ENCODE data around the gene RNF123. TPM values are rescaled to one million over a fixed set of nuclear protein-coding genes. Genes with fewer than 3 reads are reported as not detected.
"Not testable (repeated sequence)": the region's sequence is repeated elsewhere in the genome, so short reads cannot be mapped to it uniquely, and the experiment has no call there.

The RNF123 gene
- total and polyA plus RNA-seq, 4 donors = 22.2 to 45.0 (median 23.1) TPM

DNA sequence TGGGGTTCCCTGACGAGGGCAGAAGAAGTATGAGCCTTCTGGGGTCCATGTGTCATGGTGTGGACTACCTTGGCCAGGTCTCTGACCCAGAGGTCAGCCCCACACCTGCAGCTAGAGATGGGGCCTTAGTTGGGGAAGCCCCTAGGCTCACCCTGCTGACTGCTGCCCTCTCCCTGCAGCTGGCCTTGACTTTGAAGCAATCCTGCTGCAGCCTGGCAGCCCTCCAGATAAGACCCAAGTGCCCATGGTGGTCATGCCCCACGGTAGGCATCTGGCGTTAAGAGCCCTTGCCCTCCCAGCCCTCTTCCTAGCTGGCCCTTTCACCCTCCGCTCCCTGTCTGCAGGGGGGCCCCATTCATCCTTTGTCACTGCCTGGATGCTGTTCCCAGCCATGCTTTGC is 7.8 kb upstream of the RNF123 start:
- Histone ChIP-seq H3K4me1 (ENCODE audit: control insufficient read depth in 5 of 5, insufficient read depth in 5 of 5, low read length in 5 of 5) (peaks cover 0 to 1% (median 0%) of the 10 kb centered on the region in 5 donors), H3K27me3 (ENCODE audit: control insufficient read depth in 3 of 3, insufficient read depth in 3 of 3, low read length in 2 of 3) (no peaks in the 10 kb centered on the region), H3K36me3 (ENCODE audit: control insufficient read depth in 4 of 4, insufficient read depth in 4 of 4, low read length in 4 of 4) (peaks cover 13 to 64% (median 32%) of the 10 kb centered on the region in 4 donors), H3K9ac (ENCODE audit: insufficient read depth in 1 of 2, low read length in 2 of 2) (no peak overlapping the region), H3K27ac (ENCODE audit: low read depth in 1 of 2, low read length in 1 of 2) (no peak overlapping the region), H3K4me3 (no peak overlapping the region), H3K9me3 (ENCODE audit: control insufficient read depth in 4 of 4, insufficient read depth in 3 of 4, low read length in 3 of 4) (peaks cover 0 to 3% (median 0%) of the 10 kb centered on the region in 4 donors)
- DNase-seq = no peak
- TF ChIP-seq, protein P1, sequence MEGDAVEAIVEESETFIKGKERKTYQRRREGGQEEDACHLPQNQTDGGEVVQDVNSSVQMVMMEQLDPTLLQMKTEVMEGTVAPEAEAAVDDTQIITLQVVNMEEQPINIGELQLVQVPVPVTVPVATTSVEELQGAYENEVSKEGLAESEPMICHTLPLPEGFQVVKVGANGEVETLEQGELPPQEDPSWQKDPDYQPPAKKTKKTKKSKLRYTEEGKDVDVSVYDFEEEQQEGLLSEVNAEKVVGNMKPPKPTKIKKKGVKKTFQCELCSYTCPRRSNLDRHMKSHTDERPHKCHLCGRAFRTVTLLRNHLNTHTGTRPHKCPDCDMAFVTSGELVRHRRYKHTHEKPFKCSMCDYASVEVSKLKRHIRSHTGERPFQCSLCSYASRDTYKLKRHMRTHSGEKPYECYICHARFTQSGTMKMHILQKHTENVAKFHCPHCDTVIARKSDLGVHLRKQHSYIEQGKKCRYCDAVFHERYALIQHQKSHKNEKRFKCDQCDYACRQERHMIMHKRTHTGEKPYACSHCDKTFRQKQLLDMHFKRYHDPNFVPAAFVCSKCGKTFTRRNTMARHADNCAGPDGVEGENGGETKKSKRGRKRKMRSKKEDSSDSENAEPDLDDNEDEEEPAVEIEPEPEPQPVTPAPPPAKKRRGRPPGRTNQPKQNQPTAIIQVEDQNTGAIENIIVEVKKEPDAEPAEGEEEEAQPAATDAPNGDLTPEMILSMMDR (IDR thresholded peaks at IDR 0.05; ENCODE audit: control extremely low read depth, extremely low read depth) = no peak
- WGBS, 2 donors = 88% methylated on average over 4 of the region's 4 CpGs
- ATAC-seq (ENCODE audit: insufficient read depth, low FRiP score) = no peak

DNA sequence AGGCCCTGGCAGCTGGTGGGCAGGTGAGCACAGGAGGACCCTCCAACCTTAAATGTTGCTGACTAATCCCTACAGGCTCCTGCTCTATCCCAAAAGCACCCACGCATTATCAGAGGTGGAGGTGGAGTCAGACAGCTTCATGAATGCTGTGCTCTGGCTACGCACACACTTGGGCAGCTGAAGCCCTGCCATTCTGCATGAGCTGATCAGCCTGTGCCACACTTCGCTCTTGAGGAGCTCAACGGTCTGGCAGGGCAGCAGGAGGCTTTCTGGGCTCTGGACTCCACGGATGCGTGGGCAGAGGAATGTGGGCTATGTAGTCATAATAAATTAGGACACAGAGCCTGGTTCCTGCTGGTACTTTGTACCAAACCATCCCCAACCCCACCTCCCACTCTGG is 6.2 kb upstream of the RNF123 start:
- WGBS, 2 donors = 90 to 96% methylated on average over 6 of the region's 6 CpGs
- peaks cover 0 to 1% (median 0%) of the 10 kb centered on the region in 5 donors for H3K4me1 ChIP-seq (ENCODE audit: control insufficient read depth in 5 of 5, insufficient read depth in 5 of 5, low read length in 5 of 5)
- H3K4me3 ChIP-seq = no peak overlapping the region
- DNase-seq = no peak
- H3K36me3 ChIP-seq (ENCODE audit: control insufficient read depth in 4 of 4, insufficient read depth in 4 of 4, low read length in 4 of 4) = peaks cover 13 to 51% (median 25%) of the 10 kb centered on the region in 4 donors
- TF ChIP-seq, protein P1 (IDR thresholded peaks at IDR 0.05; ENCODE audit: control extremely low read depth, extremely low read depth) = no peak
- H3K9ac ChIP-seq (ENCODE audit: insufficient read depth in 1 of 2, low read length in 2 of 2) = no peak overlapping the region
- peaks cover 0 to 3% (median 0%) of the 10 kb centered on the region in 3 donors for H3K27me3 ChIP-seq (ENCODE audit: control insufficient read depth in 3 of 3, insufficient read depth in 3 of 3, low read length in 2 of 3)
- no peak overlapping the region for H3K27ac ChIP-seq (ENCODE audit: low read depth in 1 of 2, low read length in 1 of 2)
- no peak for ATAC-seq (ENCODE audit: insufficient read depth, low FRiP score)
- H3K9me3 ChIP-seq (ENCODE audit: control insufficient read depth in 4 of 4, insufficient read depth in 3 of 4, low read length in 3 of 4) = peaks cover 0 to 3% (median 0%) of the 10 kb centered on the region in 4 donors

DNA sequence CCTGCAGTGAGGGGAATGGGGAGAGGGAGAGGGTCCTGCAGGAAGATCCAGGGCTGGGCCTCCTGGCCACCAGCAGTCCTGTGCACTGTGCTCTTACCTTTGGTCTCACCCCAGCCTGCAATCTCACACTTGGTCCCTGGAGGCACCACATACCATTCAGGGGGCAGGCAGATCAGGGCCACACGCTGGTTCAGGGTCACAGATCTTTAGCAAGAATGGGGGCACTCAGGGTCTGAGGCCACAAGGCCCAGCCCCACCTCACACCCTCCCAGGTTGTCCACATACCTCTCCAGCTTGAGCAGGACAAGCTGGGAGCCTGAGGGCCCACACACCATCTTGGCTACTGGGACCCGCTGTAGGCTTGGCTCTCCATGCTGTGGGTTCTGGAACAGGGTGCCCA is 4.9 kb upstream of the RNF123 start:
- not testable (repeated sequence) for H3K4me3 ChIP-seq; H3K27me3 ChIP-seq (ENCODE audit: control insufficient read depth in 3 of 3, insufficient read depth in 3 of 3, low read length in 2 of 3); H3K9ac ChIP-seq (ENCODE audit: insufficient read depth in 1 of 2, low read length in 2 of 2); DNase-seq; ATAC-seq (ENCODE audit: insufficient read depth, low FRiP score); H3K27ac ChIP-seq (ENCODE audit: low read depth in 1 of 2, low read length in 1 of 2); H3K4me1 ChIP-seq (ENCODE audit: control insufficient read depth in 5 of 5, insufficient read depth in 5 of 5, low read length in 5 of 5); H3K9me3 ChIP-seq (ENCODE audit: control insufficient read depth in 4 of 4, insufficient read depth in 3 of 4, low read length in 3 of 4)
- H3K36me3 ChIP-seq (ENCODE audit: control insufficient read depth in 4 of 4, insufficient read depth in 4 of 4, low read length in 4 of 4) = peaks cover 8 to 38% (median 19%) of the 10 kb centered on the region in 4 donors
- 91 to 95% methylated on average over 2 of the region's 2 CpGs for WGBS, 2 donors

DNA sequence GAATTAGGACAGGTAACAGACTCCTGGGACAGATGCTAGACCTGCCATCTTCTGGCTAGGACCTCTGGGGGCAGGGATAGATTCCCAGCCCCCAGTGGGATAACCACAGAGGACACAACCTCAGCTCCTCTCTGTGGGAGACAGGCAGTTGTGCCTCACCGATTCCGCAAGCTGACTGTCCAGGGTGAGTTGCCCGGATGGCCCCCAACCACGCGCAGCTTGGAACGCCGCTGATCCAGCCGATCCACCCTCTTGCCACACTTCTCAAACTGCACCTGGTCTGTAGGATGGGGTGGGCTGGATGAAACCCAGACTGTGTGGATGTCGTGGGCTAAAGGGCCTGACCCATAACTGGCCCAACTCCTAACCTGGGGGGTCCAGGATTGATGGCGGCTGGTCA is 4.3 kb upstream of the RNF123 start:
- WGBS, 2 donors = 92 to 96% methylated on average over 10 of the region's 10 CpGs
- H3K4me3 ChIP-seq; H3K27ac ChIP-seq (ENCODE audit: low read depth in 1 of 2, low read length in 1 of 2); ATAC-seq (ENCODE audit: insufficient read depth, low FRiP score); DNase-seq; H3K4me1 ChIP-seq (ENCODE audit: control insufficient read depth in 5 of 5, insufficient read depth in 5 of 5, low read length in 5 of 5); H3K27me3 ChIP-seq (ENCODE audit: control insufficient read depth in 3 of 3, insufficient read depth in 3 of 3, low read length in 2 of 3); H3K9ac ChIP-seq (ENCODE audit: insufficient read depth in 1 of 2, low read length in 2 of 2); H3K9me3 ChIP-seq (ENCODE audit: control insufficient read depth in 4 of 4, insufficient read depth in 3 of 4, low read length in 3 of 4): not testable (repeated sequence)
- H3K36me3 ChIP-seq (ENCODE audit: control insufficient read depth in 4 of 4, insufficient read depth in 4 of 4, low read length in 4 of 4) = peaks cover 5 to 32% (median 15%) of the 10 kb centered on the region in 4 donors

DNA sequence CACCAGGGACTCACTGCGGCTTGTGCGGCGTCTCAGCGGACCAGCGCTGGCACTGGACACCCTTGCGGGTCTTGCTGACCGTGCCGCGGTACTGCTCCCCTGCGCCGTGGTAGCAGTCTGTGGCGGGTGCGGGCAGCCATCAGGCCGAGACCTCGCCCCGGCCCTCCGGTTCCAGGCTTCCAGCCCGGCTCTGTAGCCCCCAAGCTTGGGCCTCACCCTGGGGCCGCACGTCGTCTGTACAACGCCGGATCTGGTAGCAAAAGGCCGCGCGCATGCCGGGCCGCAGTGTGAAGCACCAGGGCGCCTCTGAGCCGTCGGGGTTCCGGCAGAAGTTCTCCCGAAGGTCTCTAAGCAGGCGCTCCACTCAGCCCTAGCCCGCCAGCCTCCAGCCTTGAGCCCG is 3.5 kb upstream of the RNF123 start:
- not testable (repeated sequence) for H3K4me3 ChIP-seq; H3K9ac ChIP-seq (ENCODE audit: insufficient read depth in 1 of 2, low read length in 2 of 2); H3K27me3 ChIP-seq (ENCODE audit: control insufficient read depth in 3 of 3, insufficient read depth in 3 of 3, low read length in 2 of 3); H3K27ac ChIP-seq (ENCODE audit: low read depth in 1 of 2, low read length in 1 of 2); DNase-seq; H3K9me3 ChIP-seq (ENCODE audit: control insufficient read depth in 4 of 4, insufficient read depth in 3 of 4, low read length in 3 of 4); ATAC-seq (ENCODE audit: insufficient read depth, low FRiP score)
- Histone ChIP-seq H3K4me1 (ENCODE audit: control insufficient read depth in 5 of 5, insufficient read depth in 5 of 5, low read length in 5 of 5) (peaks cover 0 to 16% (median 6%) of the 10 kb centered on the region in 5 donors), H3K36me3 (ENCODE audit: control insufficient read depth in 4 of 4, insufficient read depth in 4 of 4, low read length in 4 of 4) (peaks cover 0 to 24% (median 14%) of the 10 kb centered on the region in 4 donors)
- WGBS, 2 donors = 15 to 20% methylated on average over 30 to 34 of the region's 36 CpGs

DNA sequence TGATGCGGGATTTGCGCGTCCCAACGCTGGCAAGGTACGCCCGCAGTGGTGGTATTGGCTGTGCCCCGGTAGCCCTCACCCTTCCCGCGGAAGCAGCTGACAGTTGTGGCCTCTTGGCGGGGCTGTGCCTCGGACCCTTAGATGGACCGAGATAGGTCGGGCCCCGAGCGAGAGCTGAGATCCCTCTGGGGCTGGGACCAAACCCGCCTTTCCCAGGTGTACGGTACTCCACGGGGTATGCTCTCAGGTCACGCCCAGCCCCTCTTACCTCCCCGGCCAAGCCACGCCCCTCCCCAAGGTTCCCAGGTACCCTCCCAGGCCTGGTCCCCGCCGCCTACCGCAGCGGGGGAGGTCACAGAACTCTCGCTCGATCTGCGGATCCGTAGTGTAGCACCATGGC is 3.0 kb upstream of the RNF123 start:
- DNase-seq (peak; percentile 33 to 66 (median 63)), ATAC-seq (ENCODE audit: insufficient read depth, low FRiP score) (peak; percentile 59)
- H3K4me3 ChIP-seq; H3K27ac ChIP-seq (ENCODE audit: low read depth in 1 of 2, low read length in 1 of 2); H3K9me3 ChIP-seq (ENCODE audit: control insufficient read depth in 4 of 4, insufficient read depth in 3 of 4, low read length in 3 of 4); H3K9ac ChIP-seq (ENCODE audit: insufficient read depth in 1 of 2, low read length in 2 of 2); H3K27me3 ChIP-seq (ENCODE audit: control insufficient read depth in 3 of 3, insufficient read depth in 3 of 3, low read length in 2 of 3): not testable (repeated sequence)
- Histone ChIP-seq H3K4me1 (ENCODE audit: control insufficient read depth in 5 of 5, insufficient read depth in 5 of 5, low read length in 5 of 5) (peaks cover 0 to 18% (median 6%) of the 10 kb centered on the region in 5 donors), H3K36me3 (ENCODE audit: control insufficient read depth in 4 of 4, insufficient read depth in 4 of 4, low read length in 4 of 4) (peaks cover 0 to 21% (median 11%) of the 10 kb centered on the region in 4 donors)
- WGBS, 2 donors = 1 to 3% methylated on average over 23 to 24 of the region's 29 CpGs

DNA sequence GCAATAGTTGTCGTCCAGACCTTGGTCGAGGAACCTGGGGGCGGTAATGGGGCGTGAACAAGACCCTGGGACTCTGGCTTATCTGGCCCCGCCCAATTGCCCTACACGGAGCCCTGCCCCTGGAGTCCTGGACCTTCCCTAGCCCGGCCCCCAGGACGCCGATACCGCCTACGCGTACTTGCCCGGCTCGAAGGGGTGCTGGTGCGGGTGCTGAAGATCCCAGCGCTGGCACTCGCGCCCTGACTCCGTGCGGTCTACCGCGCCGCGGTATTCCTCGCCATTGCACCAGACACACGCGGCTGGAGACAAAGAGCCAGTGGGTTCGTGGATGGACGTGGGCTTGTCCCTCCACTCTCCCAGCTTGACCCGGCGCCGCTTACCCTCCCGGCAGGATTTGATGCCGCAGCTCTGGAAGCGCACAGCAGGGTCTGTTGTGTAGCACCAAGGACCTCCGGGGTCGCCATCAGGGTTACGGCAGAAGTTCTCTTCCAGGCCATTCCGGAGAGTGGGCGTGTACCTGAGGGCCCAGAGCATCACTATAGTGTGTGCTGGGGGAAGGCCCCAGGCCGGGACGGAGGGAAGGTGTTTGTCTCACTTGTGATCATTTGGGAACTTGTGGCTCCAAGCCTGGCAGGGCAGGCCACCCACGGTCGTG is 2.5 kb upstream of the RNF123 start:
- H3K4me3 ChIP-seq; H3K9ac ChIP-seq (ENCODE audit: insufficient read depth in 1 of 2, low read length in 2 of 2); H3K9me3 ChIP-seq (ENCODE audit: control insufficient read depth in 4 of 4, insufficient read depth in 3 of 4, low read length in 3 of 4); H3K27ac ChIP-seq (ENCODE audit: low read depth in 1 of 2, low read length in 1 of 2); H3K27me3 ChIP-seq (ENCODE audit: control insufficient read depth in 3 of 3, insufficient read depth in 3 of 3, low read length in 2 of 3): not testable (repeated sequence)
- Histone ChIP-seq H3K36me3 (ENCODE audit: control insufficient read depth in 4 of 4, insufficient read depth in 4 of 4, low read length in 4 of 4) (peaks cover 0 to 20% (median 9%) of the 10 kb centered on the region in 4 donors), H3K4me1 (ENCODE audit: control insufficient read depth in 5 of 5, insufficient read depth in 5 of 5, low read length in 5 of 5) (peaks cover 0 to 18% (median 6%) of the 10 kb centered on the region in 5 donors)
- WGBS, 2 donors = 17 to 18% methylated on average over 29 to 44 of the region's 44 CpGs
- ATAC-seq (ENCODE audit: insufficient read depth, low FRiP score) = peak; percentile 67
- DNase-seq = peak; percentile 63 to 77 (median 63)
